Vagina (tissue), 2 donors: ENCODE measurements around the gene ZBTB7C. TPM values are rescaled to one million over a fixed set of nuclear protein-coding genes. Genes with fewer than 3 reads are reported as not detected.

Source experiments
- DNase-seq, 2 donors: peaks; one replicate each; pipeline ENCODE4 v3.0.0-alpha.2; 2017; ENCODE audit errors: extremely low spot score in 2 of 2
- H3K27ac ChIP-seq: fragments of 200-600 bp; sonication (generic); one replicate; pipeline ENCODE4 v1.5.1; 2019
- H3K27me3 ChIP-seq: fragments of 200-600 bp; sonication (generic); one replicate; pipeline ENCODE4 v1.5.1; 2019
- H3K36me3 ChIP-seq, 2 donors: fragments of 200-600 bp; sonication (generic); one replicate each; pipeline ENCODE4 v1.5.1; 2017 to 2019
- H3K4me1 ChIP-seq: fragments of 200-600 bp; sonication (generic); one replicate; pipeline ENCODE4 v1.5.1; 2019
- H3K4me3 ChIP-seq, 2 donors: fragments of 200-600 bp; sonication (generic); 1 replicate in 1 of 2; 2 replicates in 1 of 2; pipeline ENCODE4 v1.5.1; 2016 to 2019
- H3K9me3 ChIP-seq: fragments of 200-600 bp; sonication (generic); one replicate; pipeline ENCODE4 v1.5.1; 2019
- CTCF ChIP-seq, 3 experiments: fragments of 450-650 bp in 2 of 3; fragments of 200-600 bp in 1 of 3; sonication (generic) in 1 of 3; IDR thresholded peaks; one replicate each; pipeline ENCODE4 v1.5.1; 2017 to 2019; ENCODE audit warnings: antibody characterized with exemption in 3 of 3, mild to moderate bottlenecking in 2 of 3, moderate library complexity in 2 of 3
- POLR2A ChIP-seq, 2 donors: fragments of 450-650 bp; IDR thresholded peaks; one replicate each; pipeline ENCODE4 v1.6.1; 2017; ENCODE audit warnings: antibody characterized with exemption in 2 of 2, mild to moderate bottlenecking in 2 of 2, moderate library complexity in 2 of 2
- POLR2AphosphoS5 ChIP-seq, 2 donors: sonication (generic); formaldehyde crosslinking; IDR thresholded peaks; one replicate each; pipeline ENCODE4 v1.9.0; 2017; ENCODE audit warnings: antibody characterized with exemption in 2 of 2, mild to moderate bottlenecking in 2 of 2, low read depth in 1 of 2; ENCODE audit not compliant: insufficient read depth in 1 of 2
- intact Hi-C: fragments of 100-400 bp; cut with DNase I; formaldehyde crosslinking; loops from one replicate; pipeline ENCODE4 v1.15.1; 2023
- total RNA-seq: library from RNA; depleted of rRNA; stranded (reverse); fragments of >200 nt; gene quantifications from one replicate; pipeline ENCODE4 v1.2.3, GENCODE V29; 2016

ZBTB7C gene
- total RNA-seq, 1 donor from 2014 or later = 40.5 TPM

GRCh38 chr18:48155856-48156255 is 253.3 kb downstream of the ZBTB7C start:
- H3K4me1 ChIP-seq = peaks cover 58% of the 10 kb centered on the region
- intact Hi-C loops = no loop called here

GRCh38 chr18:48154828-48155227 is 254.4 kb downstream of the ZBTB7C start:
- H3K9me3 ChIP-seq = no peaks in the 10 kb centered on the region
- no peak overlapping the region for H3K27ac ChIP-seq
- no peak overlapping the region for H3K4me3 ChIP-seq
- intact Hi-C loops = no loop called here
- H3K36me3 ChIP-seq = no peaks in the 10 kb centered on the region
- no peaks in the 10 kb centered on the region for H3K27me3 ChIP-seq
- TF ChIP-seq CTCF (IDR thresholded peaks at IDR 0.05) = no peak
- DNase-seq = no peak
- H3K4me1 ChIP-seq = peaks cover 48% of the 10 kb centered on the region

More at GRCh38 chr18:48155856-48156255, 253.3 kb downstream of the ZBTB7C start:
- DNase-seq = no peak
- Histone ChIP-seq H3K9me3 (no peaks in the 10 kb centered on the region), H3K4me3 (no peak overlapping the region), H3K36me3 (no peaks in the 10 kb centered on the region), H3K27me3 (no peaks in the 10 kb centered on the region), H3K27ac (no peak overlapping the region)
- TF ChIP-seq POLR2A (IDR thresholded peaks at IDR 0.05) (no peak), POLR2AphosphoS5 (IDR thresholded peaks at IDR 0.05; ENCODE audit: insufficient read depth in 1 of 2, low read depth in 1 of 2) (peak in 1 of 2 donors; percentile 13), CTCF (IDR thresholded peaks at IDR 0.05) (no peak)

DNA sequence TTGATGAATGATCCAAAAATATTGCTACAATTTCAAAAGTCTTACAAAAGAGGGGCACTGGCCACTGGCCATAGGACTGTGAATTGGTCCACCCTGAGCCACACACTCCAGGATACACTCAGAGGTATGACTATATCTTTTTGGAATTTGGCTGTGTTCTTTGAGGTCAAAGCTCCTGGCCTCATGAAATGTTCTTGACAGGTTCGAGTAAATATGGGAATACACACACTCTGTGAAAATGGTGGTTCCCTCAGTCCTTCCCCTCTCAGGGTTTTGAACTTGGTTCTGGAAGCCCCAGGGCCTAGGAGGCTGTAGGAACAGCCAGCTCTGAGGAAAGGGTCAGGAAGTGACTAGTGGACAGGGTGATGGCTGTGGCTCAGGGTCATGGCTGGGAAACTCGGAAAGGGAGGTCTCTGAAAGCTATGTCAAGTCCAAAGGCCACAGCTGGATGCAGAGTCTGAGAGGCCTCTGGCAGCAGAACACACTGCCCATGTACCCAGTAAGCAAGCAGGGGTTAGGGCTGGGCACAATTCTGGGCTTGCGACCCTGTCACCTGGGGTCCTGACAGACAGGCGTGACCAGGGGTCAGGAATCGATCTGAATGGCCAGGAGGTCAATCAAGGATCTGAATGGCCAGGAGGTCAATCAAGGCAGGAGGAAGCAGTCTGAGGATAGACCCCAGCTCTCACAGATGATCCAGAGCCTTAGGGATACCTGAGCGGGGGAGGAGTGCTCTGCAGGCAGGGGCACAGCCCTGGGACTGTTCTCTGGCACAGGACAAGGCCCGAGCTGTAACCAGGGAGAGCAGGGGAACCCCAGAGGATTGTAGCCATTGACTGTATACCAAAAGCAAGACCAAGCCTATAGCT is 255.3 kb downstream of the ZBTB7C start:
- H3K4me3 ChIP-seq = no peak overlapping the region
- intact Hi-C loops = no loop called here
- DNase-seq = no peak
- H3K27me3 ChIP-seq = no peaks in the 10 kb centered on the region
- no peak for TF ChIP-seq POLR2AphosphoS5 (IDR thresholded peaks at IDR 0.05; ENCODE audit: insufficient read depth in 1 of 2, low read depth in 1 of 2)
- TF ChIP-seq POLR2A (IDR thresholded peaks at IDR 0.05) = no peak
- no peak for TF ChIP-seq CTCF (IDR thresholded peaks at IDR 0.05)
- H3K9me3 ChIP-seq = no peaks in the 10 kb centered on the region
- peaks cover 38% of the 10 kb centered on the region for H3K4me1 ChIP-seq
- H3K36me3 ChIP-seq = no peaks in the 10 kb centered on the region
- peak overlapping the region; percentile 51 for H3K27ac ChIP-seq

GRCh38 chr18:48152549-48152948 is 256.6 kb downstream of the ZBTB7C start:
- no peaks in the 10 kb centered on the region for H3K27me3 ChIP-seq
- no peaks in the 10 kb centered on the region for H3K9me3 ChIP-seq
- no peaks in the 10 kb centered on the region for H3K36me3 ChIP-seq
- peaks cover 25% of the 10 kb centered on the region for H3K4me1 ChIP-seq
- no peak for DNase-seq
- H3K4me3 ChIP-seq = no peak overlapping the region
- intact Hi-C loops = no loop called here
- TF ChIP-seq POLR2A (IDR thresholded peaks at IDR 0.05) = no peak
- TF ChIP-seq CTCF (IDR thresholded peaks at IDR 0.05) = no peak
- TF ChIP-seq POLR2AphosphoS5 (IDR thresholded peaks at IDR 0.05; ENCODE audit: insufficient read depth in 1 of 2, low read depth in 1 of 2) = peak in 1 of 2 donors; percentile 49
- no peak overlapping the region for H3K27ac ChIP-seq

DNA sequence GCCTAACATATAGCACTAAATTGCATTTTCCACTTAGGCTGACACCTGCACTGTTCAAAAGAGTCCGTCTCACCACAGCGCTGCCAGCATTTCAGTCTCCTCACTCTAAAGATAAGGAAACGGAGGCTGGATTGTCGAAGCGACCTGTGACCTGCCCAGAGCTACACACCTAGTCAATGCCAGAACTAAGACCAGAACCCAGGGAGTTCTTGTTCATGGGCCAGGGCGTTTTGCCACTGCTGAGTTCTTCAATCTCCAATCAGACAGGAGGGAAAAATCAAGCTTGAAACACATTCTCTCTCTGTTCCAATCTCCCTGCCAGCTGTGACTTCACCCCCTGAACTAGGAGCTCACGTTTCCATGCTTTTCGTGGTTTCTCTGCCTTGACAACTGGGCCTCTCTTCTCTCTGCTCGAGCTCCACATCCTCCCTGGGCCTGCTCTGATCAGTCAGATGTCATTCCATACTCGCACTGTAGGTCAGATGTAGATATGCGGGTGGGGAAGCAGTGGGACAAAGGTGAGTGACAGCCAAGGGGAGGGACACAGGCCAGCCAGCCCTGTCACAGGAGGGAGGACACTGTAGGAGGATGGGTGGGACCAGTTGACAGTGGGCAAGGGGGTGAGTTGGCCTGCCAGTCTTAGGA is 257.6 kb downstream of the ZBTB7C start:
- H3K4me1 ChIP-seq = peaks cover 22% of the 10 kb centered on the region
- H3K4me3 ChIP-seq = no peak overlapping the region
- no peaks in the 10 kb centered on the region for H3K36me3 ChIP-seq
- no peak overlapping the region for H3K27ac ChIP-seq
- H3K9me3 ChIP-seq = no peaks in the 10 kb centered on the region
- intact Hi-C loops = no loop called here
- TF ChIP-seq POLR2A (IDR thresholded peaks at IDR 0.05) (no peak), POLR2AphosphoS5 (IDR thresholded peaks at IDR 0.05; ENCODE audit: insufficient read depth in 1 of 2, low read depth in 1 of 2) (no peak), CTCF (IDR thresholded peaks at IDR 0.05) (no peak)
- H3K27me3 ChIP-seq = no peaks in the 10 kb centered on the region
- no peak for DNase-seq
